ENCODE measurements around the gene RECQL5. TPM values are rescaled to one million over a fixed set of nuclear protein-coding genes. Genes with fewer than 3 reads are reported as not detected.
"Not testable (repeated sequence)": the region's sequence is repeated elsewhere in the genome, so short reads cannot be mapped to it uniquely, and the experiment has no call there.

The RECQL5 gene
- polyA plus RNA-seq, 1 donor: 51.9 TPM

GRCh38 chr17:75641343-75641742 is 25.6 kb downstream of the RECQL5 start:
- H3K4me3 ChIP-seq (ENCODE audit: low read length): no peak overlapping the region
- peaks cover 68% of the 10 kb centered on the region for H3K4me1 ChIP-seq (ENCODE audit: control insufficient read depth, insufficient read depth, low read length)
- no peak for DNase-seq
- no peaks in the 10 kb centered on the region for H3K27me3 ChIP-seq (ENCODE audit: control insufficient read depth, insufficient read depth, low read length)
- no CpG with 5 or more reads among the region's 9 CpGs for WGBS (ENCODE audit: insufficient coverage, low lambda C conversion rate)
- H3K9me3 ChIP-seq (ENCODE audit: control insufficient read depth, low read depth, low read length): no peaks in the 10 kb centered on the region
- H3K36me3 ChIP-seq (ENCODE audit: control insufficient read depth, insufficient read depth, low read length): peaks cover 13% of the 10 kb centered on the region
- H3K27ac ChIP-seq (ENCODE audit: low read length): no peak overlapping the region

DNA sequence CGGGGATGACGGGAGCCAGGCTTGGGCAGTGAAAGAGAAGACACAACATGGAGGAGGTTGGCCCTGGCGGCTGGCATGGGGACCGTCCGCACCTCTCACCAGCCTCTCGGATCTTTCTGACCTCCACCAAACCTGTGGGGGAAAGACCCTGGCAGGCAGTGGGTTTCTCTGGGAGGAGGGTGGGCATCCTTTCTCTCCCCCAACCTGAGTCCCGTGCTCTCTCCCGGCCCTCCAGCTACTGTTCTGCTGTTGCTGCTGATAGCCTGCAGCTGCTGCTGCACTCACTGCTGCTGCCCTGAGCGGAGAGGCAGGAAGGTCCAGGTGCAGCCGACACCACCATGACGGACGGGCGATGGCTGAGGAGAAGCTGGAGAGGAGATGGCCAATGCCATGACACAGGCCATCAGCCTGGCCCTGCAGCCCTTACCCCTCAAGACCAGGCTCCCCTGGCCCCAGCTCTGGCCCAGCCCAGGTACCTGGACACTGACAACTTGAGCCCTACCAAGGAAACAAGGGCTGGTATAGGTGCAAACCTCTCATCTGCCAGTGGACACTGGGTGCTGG is 26.3 kb downstream of the RECQL5 start:
- no CpG with 5 or more reads among the region's 13 CpGs for WGBS (ENCODE audit: insufficient coverage, low lambda C conversion rate)
- Histone ChIP-seq H3K9me3 (ENCODE audit: control insufficient read depth, low read depth, low read length) (no peaks in the 10 kb centered on the region), H3K36me3 (ENCODE audit: control insufficient read depth, insufficient read depth, low read length) (peaks cover 15% of the 10 kb centered on the region), H3K27ac (ENCODE audit: low read length) (no peak overlapping the region), H3K4me1 (ENCODE audit: control insufficient read depth, insufficient read depth, low read length) (peaks cover 70% of the 10 kb centered on the region), H3K4me3 (ENCODE audit: low read length) (no peak overlapping the region), H3K27me3 (ENCODE audit: control insufficient read depth, insufficient read depth, low read length) (no peaks in the 10 kb centered on the region)
- no peak for DNase-seq

DNA sequence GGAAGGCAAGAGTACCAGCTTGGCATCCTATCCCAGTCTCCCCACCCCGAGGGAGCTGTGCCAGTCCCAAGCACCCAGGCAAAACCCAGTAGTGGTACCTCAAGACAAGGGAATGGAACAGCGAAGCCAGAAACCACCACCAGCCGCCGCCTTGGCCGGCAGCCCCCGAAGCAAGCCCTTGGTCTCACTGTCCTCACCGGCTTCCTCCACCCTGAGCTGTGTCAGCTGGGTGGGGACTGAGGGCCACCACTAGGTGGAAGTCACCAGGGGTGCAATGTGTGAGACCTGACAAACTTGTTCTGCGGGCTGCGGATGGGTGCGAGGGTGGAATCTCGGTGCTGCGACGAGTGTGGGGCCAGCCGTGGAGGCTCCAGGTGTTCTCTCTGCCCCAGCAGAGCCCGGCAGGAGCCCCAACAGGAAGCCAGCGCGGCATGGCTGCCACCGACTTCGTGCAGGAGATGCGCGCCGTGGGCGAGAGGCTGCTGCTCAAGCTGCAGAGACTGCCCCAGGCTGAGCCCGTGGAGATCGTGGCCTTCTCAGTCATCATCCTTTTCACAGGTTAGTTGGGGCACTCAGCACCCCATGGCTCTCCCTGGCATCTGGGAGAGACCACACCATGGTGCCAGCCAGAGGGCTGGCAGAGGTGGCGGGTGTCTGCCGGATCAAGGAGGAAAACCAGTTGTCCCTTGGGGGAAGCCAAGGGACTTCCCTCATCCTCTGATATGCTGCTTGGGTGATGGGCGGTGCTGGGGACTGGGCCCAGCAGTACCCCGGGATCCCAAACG is 27.0 kb downstream of the RECQL5 start:
- Histone ChIP-seq H3K36me3 (ENCODE audit: control insufficient read depth, insufficient read depth, low read length) (peaks cover 15% of the 10 kb centered on the region), H3K27me3 (ENCODE audit: control insufficient read depth, insufficient read depth, low read length) (no peaks in the 10 kb centered on the region), H3K27ac (ENCODE audit: low read length) (no peak overlapping the region), H3K4me3 (ENCODE audit: low read length) (no peak overlapping the region), H3K4me1 (ENCODE audit: control insufficient read depth, insufficient read depth, low read length) (peaks cover 70% of the 10 kb centered on the region), H3K9me3 (ENCODE audit: control insufficient read depth, low read depth, low read length) (no peaks in the 10 kb centered on the region)
- DNase-seq: peak in 1 of 2 donors; percentile 66
- WGBS (ENCODE audit: insufficient coverage, low lambda C conversion rate): no CpG with 5 or more reads among the region's 30 CpGs

- WGBS (ENCODE audit: insufficient coverage, low lambda C conversion rate): no CpG with 5 or more reads among the region's 3 CpGs
- Histone ChIP-seq H3K9me3 (ENCODE audit: control insufficient read depth, low read depth, low read length) (no peaks in the 10 kb centered on the region), H3K36me3 (ENCODE audit: control insufficient read depth, insufficient read depth, low read length) (peaks cover 15% of the 10 kb centered on the region), H3K27ac (ENCODE audit: low read length) (no peak overlapping the region), H3K27me3 (ENCODE audit: control insufficient read depth, insufficient read depth, low read length) (no peaks in the 10 kb centered on the region), H3K4me3 (ENCODE audit: low read length) (no peak overlapping the region), H3K4me1 (ENCODE audit: control insufficient read depth, insufficient read depth, low read length) (peaks cover 71% of the 10 kb centered on the region)
- DNase-seq: peak in 1 of 2 donors; percentile 9
These were observed 27.6 kb downstream of the RECQL5 start for GRCh38 chr17:75639327-75639726.

DNA sequence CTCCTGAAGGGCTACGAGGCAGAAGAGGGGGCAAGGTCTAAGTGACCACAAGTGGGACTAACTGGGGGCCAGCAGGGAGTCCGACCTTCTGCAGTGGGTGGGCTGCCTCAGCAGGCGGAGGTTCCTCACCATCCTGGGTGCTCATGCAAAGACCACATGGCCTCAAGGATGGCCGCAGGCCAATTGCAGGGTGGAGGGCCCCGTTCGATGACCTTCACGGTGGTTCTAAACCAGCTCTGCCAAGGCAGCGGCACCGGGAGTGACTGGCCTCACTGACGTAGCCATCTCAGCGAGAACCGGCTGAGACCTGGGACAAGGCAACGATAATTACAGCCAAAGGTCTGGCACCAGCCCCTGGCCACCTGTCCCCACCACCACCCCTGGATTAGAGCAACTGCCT is 28.1 kb downstream of the RECQL5 start:
- Histone ChIP-seq H3K9me3 (ENCODE audit: control insufficient read depth, low read depth, low read length) (no peaks in the 10 kb centered on the region), H3K27me3 (ENCODE audit: control insufficient read depth, insufficient read depth, low read length) (no peaks in the 10 kb centered on the region), H3K4me1 (ENCODE audit: control insufficient read depth, insufficient read depth, low read length) (peaks cover 73% of the 10 kb centered on the region), H3K4me3 (ENCODE audit: low read length) (no peak overlapping the region), H3K27ac (ENCODE audit: low read length) (no peak overlapping the region), H3K36me3 (ENCODE audit: control insufficient read depth, insufficient read depth, low read length) (peaks cover 15% of the 10 kb centered on the region)
- DNase-seq: no peak
- WGBS (ENCODE audit: insufficient coverage, low lambda C conversion rate): no CpG with 5 or more reads among the region's 13 CpGs

DNA sequence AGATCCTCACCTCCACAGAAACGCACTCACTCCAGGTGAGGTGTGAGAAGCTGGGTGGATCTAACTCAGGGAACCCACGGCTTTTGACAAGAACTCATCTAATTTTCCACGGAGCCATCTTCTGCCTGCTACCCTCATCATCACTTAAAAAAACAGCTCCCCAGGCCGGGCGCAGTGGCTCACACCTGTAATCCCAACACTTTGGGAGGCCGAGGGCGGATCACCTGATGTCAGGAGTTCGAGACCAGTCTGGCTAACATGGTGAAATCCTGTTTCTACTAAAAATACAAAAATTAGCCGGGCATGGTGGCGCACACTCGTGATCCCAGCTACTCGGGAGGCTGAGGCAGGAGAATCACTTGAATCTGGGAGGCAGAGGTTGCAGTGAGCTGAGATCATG is 28.9 kb downstream of the RECQL5 start:
- H3K4me1 ChIP-seq (ENCODE audit: control insufficient read depth, insufficient read depth, low read length): peaks cover 78% of the 10 kb centered on the region
- H3K27me3 ChIP-seq (ENCODE audit: control insufficient read depth, insufficient read depth, low read length); H3K4me3 ChIP-seq (ENCODE audit: low read length); H3K27ac ChIP-seq (ENCODE audit: low read length); H3K9me3 ChIP-seq (ENCODE audit: control insufficient read depth, low read depth, low read length); DNase-seq: not testable (repeated sequence)
- peaks cover 15% of the 10 kb centered on the region for H3K36me3 ChIP-seq (ENCODE audit: control insufficient read depth, insufficient read depth, low read length)
- no CpG with 5 or more reads among the region's 12 CpGs for WGBS (ENCODE audit: insufficient coverage, low lambda C conversion rate)

GRCh38 chr17:75637551-75637950 is 29.4 kb downstream of the RECQL5 start:
- Histone ChIP-seq H3K4me1 (ENCODE audit: control insufficient read depth, insufficient read depth, low read length) (peaks cover 78% of the 10 kb centered on the region), H3K27ac (ENCODE audit: low read length) (no peak overlapping the region), H3K36me3 (ENCODE audit: control insufficient read depth, insufficient read depth, low read length) (peaks cover 15% of the 10 kb centered on the region), H3K4me3 (ENCODE audit: low read length) (no peak overlapping the region), H3K9me3 (ENCODE audit: control insufficient read depth, low read depth, low read length) (no peaks in the 10 kb centered on the region), H3K27me3 (ENCODE audit: control insufficient read depth, insufficient read depth, low read length) (no peaks in the 10 kb centered on the region)
- WGBS (ENCODE audit: insufficient coverage, low lambda C conversion rate): no CpG with 5 or more reads among the region's 7 CpGs
- DNase-seq: no peak

GRCh38 chr17:75637143-75637538 is 29.8 kb downstream of the RECQL5 start:
- WGBS (ENCODE audit: insufficient coverage, low lambda C conversion rate): no CpG with 5 or more reads among the region's 13 CpGs
- Histone ChIP-seq H3K4me1 (ENCODE audit: control insufficient read depth, insufficient read depth, low read length) (peaks cover 80% of the 10 kb centered on the region), H3K36me3 (ENCODE audit: control insufficient read depth, insufficient read depth, low read length) (peaks cover 15% of the 10 kb centered on the region), H3K4me3 (ENCODE audit: low read length) (no peak overlapping the region), H3K27me3 (ENCODE audit: control insufficient read depth, insufficient read depth, low read length) (no peaks in the 10 kb centered on the region), H3K9me3 (ENCODE audit: control insufficient read depth, low read depth, low read length) (no peaks in the 10 kb centered on the region), H3K27ac (ENCODE audit: low read length) (no peak overlapping the region)
- no peak for DNase-seq

DNA sequence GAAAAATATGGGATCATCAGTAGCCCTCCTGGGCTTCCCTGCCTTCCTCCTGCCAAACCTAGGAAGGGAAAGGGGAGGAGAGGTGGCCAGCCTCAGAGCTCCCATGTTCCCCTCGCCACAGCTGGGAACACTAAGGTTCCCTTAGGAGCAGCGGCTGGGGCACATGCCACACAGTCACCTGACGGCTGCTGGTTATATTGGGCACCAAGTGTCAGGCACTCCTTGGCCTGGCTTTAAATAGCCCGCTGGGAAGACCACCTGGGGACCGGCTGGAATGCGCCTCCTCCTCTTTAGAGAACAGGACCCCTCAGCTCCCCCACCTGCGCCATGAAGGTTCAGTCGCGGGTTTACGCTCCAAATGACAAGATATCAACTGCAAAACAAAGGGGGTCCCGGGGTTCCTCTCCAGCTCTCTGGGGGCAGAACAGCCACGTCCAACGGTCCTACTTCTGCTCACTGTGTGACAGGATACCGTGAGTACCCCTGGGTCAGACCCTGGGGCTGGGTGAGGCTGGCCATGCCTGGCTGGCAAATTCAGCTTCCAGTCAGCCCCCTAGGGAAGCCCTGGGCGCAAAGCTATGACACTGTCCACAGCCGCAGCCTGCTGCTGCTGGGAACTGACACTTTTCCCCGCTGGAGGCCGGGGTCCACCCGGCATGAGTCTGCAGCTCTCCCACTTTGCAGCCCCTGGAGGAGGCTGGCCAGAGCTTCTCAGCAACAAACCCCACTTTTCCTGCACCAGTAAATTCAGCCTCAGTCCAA is 30.4 kb downstream of the RECQL5 start:
- peaks cover 18% of the 10 kb centered on the region for H3K36me3 ChIP-seq (ENCODE audit: control insufficient read depth, insufficient read depth, low read length)
- peaks cover 75% of the 10 kb centered on the region for H3K4me1 ChIP-seq (ENCODE audit: control insufficient read depth, insufficient read depth, low read length)
- no CpG with 5 or more reads among the region's 19 CpGs for WGBS (ENCODE audit: insufficient coverage, low lambda C conversion rate)
- peak overlapping the region; percentile 95 for H3K27ac ChIP-seq (ENCODE audit: low read length)
- H3K9me3 ChIP-seq (ENCODE audit: control insufficient read depth, low read depth, low read length): no peaks in the 10 kb centered on the region
- no peaks in the 10 kb centered on the region for H3K27me3 ChIP-seq (ENCODE audit: control insufficient read depth, insufficient read depth, low read length)
- H3K4me3 ChIP-seq (ENCODE audit: low read length): no peak overlapping the region
- no peak for DNase-seq

GRCh38 chr17:75635610-75636202 is 31.2 kb downstream of the RECQL5 start:
- H3K4me3 ChIP-seq (ENCODE audit: low read length): no peak overlapping the region
- WGBS (ENCODE audit: insufficient coverage, low lambda C conversion rate): no CpG with 5 or more reads among the region's 16 CpGs
- DNase-seq: peak; percentile 86 to 91

More at GRCh38 chr17:75635610-75636202, 31.2 kb downstream of the RECQL5 start:
- Histone ChIP-seq H3K27me3 (ENCODE audit: control insufficient read depth, insufficient read depth, low read length) (no peaks in the 10 kb centered on the region), H3K4me1 (ENCODE audit: control insufficient read depth, insufficient read depth, low read length) (peaks cover 75% of the 10 kb centered on the region), H3K9me3 (ENCODE audit: control insufficient read depth, low read depth, low read length) (peaks cover 2% of the 10 kb centered on the region), H3K27ac (ENCODE audit: low read length) (peak overlapping the region; percentile 95), H3K36me3 (ENCODE audit: control insufficient read depth, insufficient read depth, low read length) (peaks cover 26% of the 10 kb centered on the region)
